ENCODE measurements around the gene EMCN.
"Not testable (repeated sequence)": the region's sequence is repeated elsewhere in the genome, so short reads cannot be mapped to it uniquely, and the experiment has no call there.

DNA sequence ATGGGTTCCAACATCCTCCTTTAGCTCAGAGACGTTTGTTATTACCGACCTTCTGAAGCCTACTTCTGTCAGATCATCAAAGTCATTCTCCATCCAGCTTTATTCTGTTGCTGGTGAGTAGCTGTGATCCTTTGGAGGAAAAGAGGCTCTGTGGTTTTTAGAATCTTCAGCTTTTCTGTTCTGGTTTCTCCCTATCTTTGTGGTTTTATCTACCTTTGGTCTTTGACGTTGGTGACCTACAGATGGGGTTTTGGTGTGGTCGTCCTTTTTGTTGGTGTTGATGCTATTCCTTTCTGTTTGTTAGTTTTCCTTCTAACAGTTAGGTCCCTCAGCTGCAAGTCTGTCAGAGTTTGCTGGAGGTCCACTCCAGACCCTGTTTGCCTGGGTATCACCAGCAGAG lies 12.3 kb upstream of the EMCN start:
- TF ChIP-seq, protein P1, sequence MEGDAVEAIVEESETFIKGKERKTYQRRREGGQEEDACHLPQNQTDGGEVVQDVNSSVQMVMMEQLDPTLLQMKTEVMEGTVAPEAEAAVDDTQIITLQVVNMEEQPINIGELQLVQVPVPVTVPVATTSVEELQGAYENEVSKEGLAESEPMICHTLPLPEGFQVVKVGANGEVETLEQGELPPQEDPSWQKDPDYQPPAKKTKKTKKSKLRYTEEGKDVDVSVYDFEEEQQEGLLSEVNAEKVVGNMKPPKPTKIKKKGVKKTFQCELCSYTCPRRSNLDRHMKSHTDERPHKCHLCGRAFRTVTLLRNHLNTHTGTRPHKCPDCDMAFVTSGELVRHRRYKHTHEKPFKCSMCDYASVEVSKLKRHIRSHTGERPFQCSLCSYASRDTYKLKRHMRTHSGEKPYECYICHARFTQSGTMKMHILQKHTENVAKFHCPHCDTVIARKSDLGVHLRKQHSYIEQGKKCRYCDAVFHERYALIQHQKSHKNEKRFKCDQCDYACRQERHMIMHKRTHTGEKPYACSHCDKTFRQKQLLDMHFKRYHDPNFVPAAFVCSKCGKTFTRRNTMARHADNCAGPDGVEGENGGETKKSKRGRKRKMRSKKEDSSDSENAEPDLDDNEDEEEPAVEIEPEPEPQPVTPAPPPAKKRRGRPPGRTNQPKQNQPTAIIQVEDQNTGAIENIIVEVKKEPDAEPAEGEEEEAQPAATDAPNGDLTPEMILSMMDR (IDR thresholded peaks at IDR 0.05; ENCODE audit: insufficient read depth, low read length, poor library complexity, severe bottlenecking) = not testable (repeated sequence)
- TF ChIP-seq EZH2phosphoT487 (conservative IDR thresholded peaks at IDR 0.05; ENCODE audit: low read length) = not testable (repeated sequence)

Data from SU-DHL-6 (cell line).